Measurements from ENCODE around the gene CARS1.

CARS1 gene

DNA sequence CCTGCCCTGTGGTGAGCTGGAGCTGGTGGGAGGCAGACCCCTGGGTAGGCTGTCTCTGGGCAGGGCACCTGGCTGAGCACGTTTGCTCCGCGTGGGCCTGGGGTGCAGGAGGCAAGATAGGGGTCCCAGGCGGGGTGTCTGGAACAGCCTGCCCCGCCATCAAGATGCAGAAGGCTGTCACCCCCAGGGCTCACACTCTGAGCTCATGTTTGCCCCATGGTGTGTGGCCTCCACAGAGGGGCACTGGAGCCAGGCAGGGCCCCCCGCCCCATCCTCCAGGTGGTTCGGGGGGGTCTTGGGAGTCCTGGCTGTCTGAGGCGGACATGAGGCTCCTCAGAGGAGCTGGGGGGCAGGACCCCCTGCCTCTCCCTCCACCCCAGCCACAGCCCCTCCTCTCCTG, 28.9 kb upstream of the CARS1 start:
- Histone ChIP-seq H2AFZ (ENCODE audit: low read length) (no peak overlapping the region), H3F3A (ENCODE audit: low read depth) (no peaks in the 10 kb centered on the region), H3K36me3 (ENCODE audit: insufficient read depth, low read length) (no peaks in the 10 kb centered on the region), H3K9me3 (ENCODE audit: insufficient read depth, low read depth, low read length) (no peaks in the 10 kb centered on the region), H3K4me1 (ENCODE audit: insufficient read depth, low read length, poor library complexity, severe bottlenecking) (no peaks in the 10 kb centered on the region), H4K20me1 (ENCODE audit: insufficient read depth, low read length, poor library complexity, severe bottlenecking) (no peaks in the 10 kb centered on the region), H3K9ac (ENCODE audit: low read depth, low read length, poor library complexity, severe bottlenecking) (no peak overlapping the region), H3K79me2 (ENCODE audit: insufficient read depth, low read length) (no peaks in the 10 kb centered on the region), H3K27me3 (ENCODE audit: insufficient read depth, low read length, poor library complexity, severe bottlenecking) (no peaks in the 10 kb centered on the region), H3K4me2 (ENCODE audit: low read depth, low read length, poor library complexity, severe bottlenecking) (no peak overlapping the region), H3K4me3 (ENCODE audit: low read length, poor library complexity, severe bottlenecking) (no peak overlapping the region), H3K9me2 (replicated peaks; ENCODE audit: low read depth, low read length) (no peaks in the 10 kb centered on the region)
- no peak for TF ChIP-seq EZH2phosphoT487 (IDR thresholded peaks at IDR 0.05; ENCODE audit: borderline replicate concordance)
- TF ChIP-seq, protein P1, sequence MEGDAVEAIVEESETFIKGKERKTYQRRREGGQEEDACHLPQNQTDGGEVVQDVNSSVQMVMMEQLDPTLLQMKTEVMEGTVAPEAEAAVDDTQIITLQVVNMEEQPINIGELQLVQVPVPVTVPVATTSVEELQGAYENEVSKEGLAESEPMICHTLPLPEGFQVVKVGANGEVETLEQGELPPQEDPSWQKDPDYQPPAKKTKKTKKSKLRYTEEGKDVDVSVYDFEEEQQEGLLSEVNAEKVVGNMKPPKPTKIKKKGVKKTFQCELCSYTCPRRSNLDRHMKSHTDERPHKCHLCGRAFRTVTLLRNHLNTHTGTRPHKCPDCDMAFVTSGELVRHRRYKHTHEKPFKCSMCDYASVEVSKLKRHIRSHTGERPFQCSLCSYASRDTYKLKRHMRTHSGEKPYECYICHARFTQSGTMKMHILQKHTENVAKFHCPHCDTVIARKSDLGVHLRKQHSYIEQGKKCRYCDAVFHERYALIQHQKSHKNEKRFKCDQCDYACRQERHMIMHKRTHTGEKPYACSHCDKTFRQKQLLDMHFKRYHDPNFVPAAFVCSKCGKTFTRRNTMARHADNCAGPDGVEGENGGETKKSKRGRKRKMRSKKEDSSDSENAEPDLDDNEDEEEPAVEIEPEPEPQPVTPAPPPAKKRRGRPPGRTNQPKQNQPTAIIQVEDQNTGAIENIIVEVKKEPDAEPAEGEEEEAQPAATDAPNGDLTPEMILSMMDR (conservative IDR thresholded peaks at IDR 0.05; ENCODE audit: low read length) = no peak

DNA sequence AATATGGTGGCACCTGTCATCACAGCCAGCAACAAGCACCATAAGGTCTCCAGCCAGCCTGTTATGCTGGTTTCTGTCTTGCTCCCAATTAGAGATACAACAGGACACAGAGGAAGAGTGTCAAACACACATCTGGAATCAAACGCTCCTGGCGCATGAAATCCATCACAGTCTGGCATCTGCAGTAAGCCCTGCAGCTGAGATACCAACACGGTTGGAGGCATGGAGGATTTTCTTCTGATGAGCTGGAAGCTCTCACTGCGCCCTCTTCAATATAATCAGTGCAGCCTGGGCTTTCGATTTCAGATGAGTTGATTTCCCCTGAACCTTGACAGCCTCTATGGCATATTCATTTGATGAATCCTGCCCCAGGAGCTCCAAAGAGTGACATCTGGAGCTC, 27.8 kb upstream of the CARS1 start:
- Histone ChIP-seq H3K36me3 (ENCODE audit: insufficient read depth, low read length) (no peaks in the 10 kb centered on the region), H3K9ac (ENCODE audit: low read depth, low read length, poor library complexity, severe bottlenecking) (no peak overlapping the region), H3K4me2 (ENCODE audit: low read depth, low read length, poor library complexity, severe bottlenecking) (no peak overlapping the region), H3K79me2 (ENCODE audit: insufficient read depth, low read length) (no peaks in the 10 kb centered on the region), H4K20me1 (ENCODE audit: insufficient read depth, low read length, poor library complexity, severe bottlenecking) (no peaks in the 10 kb centered on the region), H3K4me1 (ENCODE audit: insufficient read depth, low read length, poor library complexity, severe bottlenecking) (no peaks in the 10 kb centered on the region), H3K4me3 (ENCODE audit: low read length, poor library complexity, severe bottlenecking) (no peak overlapping the region), H2AFZ (ENCODE audit: low read length) (no peak overlapping the region), H3K27me3 (ENCODE audit: insufficient read depth, low read length, poor library complexity, severe bottlenecking) (no peaks in the 10 kb centered on the region), H3K9me2 (replicated peaks; ENCODE audit: low read depth, low read length) (no peaks in the 10 kb centered on the region), H3F3A (ENCODE audit: low read depth) (no peaks in the 10 kb centered on the region), H3K9me3 (ENCODE audit: insufficient read depth, low read depth, low read length) (no peaks in the 10 kb centered on the region)
- TF ChIP-seq, protein P1 (conservative IDR thresholded peaks at IDR 0.05; ENCODE audit: low read length) = no peak
- no peak for TF ChIP-seq EZH2phosphoT487 (IDR thresholded peaks at IDR 0.05; ENCODE audit: borderline replicate concordance)

DNA sequence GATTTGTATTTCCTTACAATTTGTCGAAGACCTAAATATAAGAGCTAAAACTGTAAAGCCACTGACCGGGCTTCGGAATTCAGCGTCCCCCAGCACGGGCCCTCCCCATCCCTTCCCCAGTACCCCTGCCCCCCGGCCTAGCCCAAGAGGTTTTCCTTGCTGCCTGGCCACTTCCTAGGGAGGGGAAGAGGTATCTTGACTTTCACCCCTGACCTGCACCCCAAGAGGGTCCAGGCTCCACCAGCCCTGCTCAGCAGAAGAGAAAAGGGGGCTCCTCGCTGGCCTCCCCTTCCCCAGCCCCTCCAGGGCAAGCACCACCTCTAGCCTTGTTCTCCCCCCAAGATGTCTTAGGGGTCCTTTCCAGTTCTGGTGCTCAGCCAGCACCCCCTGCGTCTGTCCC, 26.1 kb upstream of the CARS1 start:
- H3K79me2 ChIP-seq (ENCODE audit: insufficient read depth, low read length) = no peaks in the 10 kb centered on the region
- H3K36me3 ChIP-seq (ENCODE audit: insufficient read depth, low read length) = no peaks in the 10 kb centered on the region
- H4K20me1 ChIP-seq (ENCODE audit: insufficient read depth, low read length, poor library complexity, severe bottlenecking) = no peaks in the 10 kb centered on the region
- H3K9me2 ChIP-seq (replicated peaks; ENCODE audit: low read depth, low read length) = no peaks in the 10 kb centered on the region
- no peak for TF ChIP-seq EZH2phosphoT487 (IDR thresholded peaks at IDR 0.05; ENCODE audit: borderline replicate concordance)
- TF ChIP-seq, protein P1 (conservative IDR thresholded peaks at IDR 0.05; ENCODE audit: low read length) = no peak
- H2AFZ ChIP-seq (ENCODE audit: low read length) = no peak overlapping the region
- no peak overlapping the region for H3K9ac ChIP-seq (ENCODE audit: low read depth, low read length, poor library complexity, severe bottlenecking)
- H3K27me3 ChIP-seq (ENCODE audit: insufficient read depth, low read length, poor library complexity, severe bottlenecking) = no peaks in the 10 kb centered on the region
- no peaks in the 10 kb centered on the region for H3F3A ChIP-seq (ENCODE audit: low read depth)
- H3K4me3 ChIP-seq (ENCODE audit: low read length, poor library complexity, severe bottlenecking) = no peak overlapping the region
- H3K4me1 ChIP-seq (ENCODE audit: insufficient read depth, low read length, poor library complexity, severe bottlenecking) = no peaks in the 10 kb centered on the region
- no peak overlapping the region for H3K4me2 ChIP-seq (ENCODE audit: low read depth, low read length, poor library complexity, severe bottlenecking)
- no peaks in the 10 kb centered on the region for H3K9me3 ChIP-seq (ENCODE audit: insufficient read depth, low read depth, low read length)
